Adrenal gland (tissue), 5 donors: ENCODE results near the gene CDKAL1.

ENCODE experiments used
- CTCF ChIP-seq, 6 experiments: fragments of 450-650 bp in 4 of 6; fragments of 200-600 bp in 2 of 6; sonication (generic) in 1 of 6; IDR thresholded peaks; 1 replicate in 5 of 6; 2 replicates in 1 of 6; pipeline versions ENCODE4 v1.5.1 to v1.8.0; 2016 to 2021; ENCODE audit warnings: antibody characterized with exemption in 6 of 6, mild to moderate bottlenecking in 2 of 6, moderate library complexity in 1 of 6
- POLR2A ChIP-seq, 2 donors: fragments of 450-650 bp; IDR thresholded peaks; one replicate each; pipeline ENCODE4 v1.6.1; 2017; ENCODE audit warnings: antibody characterized with exemption in 2 of 2, mild to moderate bottlenecking in 2 of 2, moderate library complexity in 1 of 2
- donor health status: DM: no; HTN: no; CAD: no.

- TF ChIP-seq CTCF (IDR thresholded peaks at IDR 0.05) (no peak), POLR2A (IDR thresholded peaks at IDR 0.05) (no peak)
Observed at GRCh38 chr6:21244897-21245470, 710.7 kb downstream of the CDKAL1 start.
